ENCODE data around the gene INTS14. TPM values are rescaled to one million over a fixed set of nuclear protein-coding genes. Genes with fewer than 3 reads are reported as not detected.

INTS14 gene
- total and polyA plus RNA-seq, 10 donors: 17.2 to 71.3 (median 38.9) TPM

DNA sequence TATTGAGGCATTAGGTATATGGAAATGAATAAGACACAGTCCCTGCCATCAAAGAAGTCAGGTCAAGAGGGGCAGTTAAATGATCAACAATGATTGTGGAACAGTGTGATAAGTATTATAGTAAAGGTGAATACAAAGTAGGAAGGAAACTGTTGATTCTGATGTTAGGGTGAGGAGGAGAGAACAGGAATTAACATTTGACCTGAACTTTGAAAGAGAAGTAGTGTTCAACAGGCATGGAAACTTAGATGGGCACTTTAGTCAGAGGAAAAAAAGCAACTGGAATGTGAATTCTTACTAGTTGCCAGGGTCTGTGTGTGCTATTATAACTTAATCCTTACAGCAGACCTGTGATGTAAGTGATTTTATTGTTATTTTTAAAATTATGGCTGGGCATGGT is 63.1 kb downstream of the INTS14 start:
- Histone ChIP-seq H3K4me1 (peaks cover 0 to 4% (median 0%) of the 10 kb centered on the region in 6 donors), H3K9me3 (no peaks in the 10 kb centered on the region), H3K4me3 (no peak overlapping the region), H3K27ac (no peak overlapping the region), H3K36me3 (peaks cover 0 to 8% (median 0%) of the 10 kb centered on the region in 6 donors), H3K27me3 (replicated peaks in 1 of 7) (no peaks in the 10 kb centered on the region)
- intact Hi-C loops (cut with DNase I; ENCODE audit: low total_unique reads): no loop called here
- TF ChIP-seq, protein P1, sequence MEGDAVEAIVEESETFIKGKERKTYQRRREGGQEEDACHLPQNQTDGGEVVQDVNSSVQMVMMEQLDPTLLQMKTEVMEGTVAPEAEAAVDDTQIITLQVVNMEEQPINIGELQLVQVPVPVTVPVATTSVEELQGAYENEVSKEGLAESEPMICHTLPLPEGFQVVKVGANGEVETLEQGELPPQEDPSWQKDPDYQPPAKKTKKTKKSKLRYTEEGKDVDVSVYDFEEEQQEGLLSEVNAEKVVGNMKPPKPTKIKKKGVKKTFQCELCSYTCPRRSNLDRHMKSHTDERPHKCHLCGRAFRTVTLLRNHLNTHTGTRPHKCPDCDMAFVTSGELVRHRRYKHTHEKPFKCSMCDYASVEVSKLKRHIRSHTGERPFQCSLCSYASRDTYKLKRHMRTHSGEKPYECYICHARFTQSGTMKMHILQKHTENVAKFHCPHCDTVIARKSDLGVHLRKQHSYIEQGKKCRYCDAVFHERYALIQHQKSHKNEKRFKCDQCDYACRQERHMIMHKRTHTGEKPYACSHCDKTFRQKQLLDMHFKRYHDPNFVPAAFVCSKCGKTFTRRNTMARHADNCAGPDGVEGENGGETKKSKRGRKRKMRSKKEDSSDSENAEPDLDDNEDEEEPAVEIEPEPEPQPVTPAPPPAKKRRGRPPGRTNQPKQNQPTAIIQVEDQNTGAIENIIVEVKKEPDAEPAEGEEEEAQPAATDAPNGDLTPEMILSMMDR (IDR thresholded peaks at IDR 0.05 in 8 of 11, conservative IDR thresholded peaks at IDR 0.05 in 3 of 11): no peak
- TF ChIP-seq POLR2AphosphoS5 (IDR thresholded peaks at IDR 0.05) (no peak), POLR2A (IDR thresholded peaks at IDR 0.05) (no peak)
- no peak for DNase-seq

DNA sequence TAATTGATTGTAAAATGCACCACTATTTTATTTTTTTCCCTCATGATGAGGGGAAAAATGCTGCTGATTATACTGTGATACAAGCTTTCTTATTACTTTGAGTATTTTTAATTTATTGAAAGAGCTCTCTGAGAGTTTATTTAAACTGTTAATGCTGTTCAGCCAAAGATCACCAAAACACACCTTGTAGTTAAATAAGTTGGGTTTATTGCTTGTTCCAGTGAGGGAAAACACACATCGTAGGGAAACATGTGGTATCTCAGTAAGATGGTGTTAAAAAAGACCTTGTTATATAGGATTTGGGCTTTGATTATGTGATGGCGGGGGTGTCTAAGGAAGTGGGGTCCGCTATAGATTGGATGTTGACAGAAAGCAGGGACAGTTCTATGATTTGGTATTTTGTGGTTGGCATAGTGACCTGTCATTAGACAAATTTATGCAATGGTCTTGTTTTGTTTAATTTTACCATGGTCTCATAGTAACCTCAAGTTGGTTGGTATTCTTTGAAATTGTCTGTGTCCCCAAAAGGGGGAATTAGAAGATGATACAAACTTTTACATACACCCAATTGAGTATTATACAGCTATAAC is 69.6 kb downstream of the INTS14 start:
- no peak overlapping the region for H3K4me3 ChIP-seq
- H3K27me3 ChIP-seq (replicated peaks in 1 of 7): no peaks in the 10 kb centered on the region
- no peaks in the 10 kb centered on the region for H3K36me3 ChIP-seq
- no peak overlapping the region for H3K27ac ChIP-seq
- no peaks in the 10 kb centered on the region for H3K9me3 ChIP-seq
- 92 to 98% (median 95%) methylated on average over 3 of the region's 3 CpGs for WGBS, 5 donors
- intact Hi-C loops (cut with DNase I; ENCODE audit: low total_unique reads): no loop called here
- DNase-seq: no peak
- no peaks in the 10 kb centered on the region for H3K4me1 ChIP-seq
- TF ChIP-seq POLR2A (IDR thresholded peaks at IDR 0.05) (no peak), POLR2AphosphoS5 (IDR thresholded peaks at IDR 0.05) (no peak)
- TF ChIP-seq, protein P1 (IDR thresholded peaks at IDR 0.05 in 8 of 11, conservative IDR thresholded peaks at IDR 0.05 in 3 of 11): no peak

DNA sequence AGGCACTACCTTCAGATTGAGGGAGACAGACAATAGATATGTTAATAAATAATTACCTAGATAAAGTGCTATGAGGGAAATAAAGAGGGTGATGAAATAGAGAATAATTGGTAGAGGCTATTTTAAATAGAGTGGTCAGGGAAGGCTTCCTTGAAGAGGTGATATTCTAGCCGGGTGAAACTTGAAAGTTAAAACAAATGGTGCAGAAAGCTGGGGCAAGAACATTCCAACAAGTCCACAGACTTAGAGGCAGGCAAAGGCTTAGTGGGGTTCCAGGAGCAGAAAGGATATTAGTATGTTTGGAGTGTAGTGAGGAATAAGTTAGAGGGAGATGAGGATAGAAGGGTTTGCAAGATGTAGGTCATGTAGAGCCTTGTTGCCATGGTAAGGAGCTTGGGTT is 70.6 kb downstream of the INTS14 start:
- no peak for DNase-seq
- Histone ChIP-seq H3K4me1 (no peaks in the 10 kb centered on the region), H3K27ac (no peak overlapping the region), H3K36me3 (peaks cover 0 to 4% (median 0%) of the 10 kb centered on the region in 6 donors), H3K9me3 (no peaks in the 10 kb centered on the region), H3K4me3 (no peak overlapping the region), H3K27me3 (replicated peaks in 1 of 7) (no peaks in the 10 kb centered on the region)
- intact Hi-C loops (cut with DNase I; ENCODE audit: low total_unique reads): no loop called here
- TF ChIP-seq, protein P1 (IDR thresholded peaks at IDR 0.05 in 8 of 11, conservative IDR thresholded peaks at IDR 0.05 in 3 of 11): no peak
- TF ChIP-seq POLR2AphosphoS5 (IDR thresholded peaks at IDR 0.05) (no peak), POLR2A (IDR thresholded peaks at IDR 0.05) (no peak)
- 87 to 93% (median 91%) methylated on average over 1 of the region's 1 CpG for WGBS, 5 donors

DNA sequence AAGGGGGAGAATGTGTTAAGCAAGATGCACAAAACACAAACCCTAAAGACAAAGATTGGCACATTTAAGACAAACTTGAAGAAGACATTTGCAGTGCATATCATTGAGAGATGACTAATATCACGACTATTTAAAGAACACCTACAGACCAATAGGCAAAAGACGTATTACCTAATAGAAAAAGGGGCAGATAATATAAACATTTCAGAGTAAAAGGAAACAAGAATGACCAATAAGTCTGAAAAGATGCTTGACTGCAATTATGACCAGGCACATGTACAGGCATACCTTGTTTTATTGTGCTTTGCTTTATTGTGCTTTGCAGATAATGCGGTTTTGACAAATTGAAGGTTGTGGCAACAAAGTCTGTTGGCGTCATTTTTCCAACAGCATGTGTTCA is 75.7 kb downstream of the INTS14 start:
- WGBS, 5 donors: 81 to 94% (median 90%) methylated on average over 4 of the region's 4 CpGs
- Histone ChIP-seq H3K4me1 (peaks cover 4 to 27% (median 16%) of the 10 kb centered on the region in 6 donors), H3K27ac (no peak overlapping the region), H3K36me3 (peaks cover 0 to 4% (median 0%) of the 10 kb centered on the region in 6 donors), H3K27me3 (replicated peaks in 1 of 7) (no peaks in the 10 kb centered on the region), H3K9me3 (no peaks in the 10 kb centered on the region), H3K4me3 (no peak overlapping the region)
- intact Hi-C loops (cut with DNase I; ENCODE audit: low total_unique reads): no loop called here
- no peak for DNase-seq
- no peak for TF ChIP-seq POLR2AphosphoS5 (IDR thresholded peaks at IDR 0.05)
- TF ChIP-seq, protein P1 (IDR thresholded peaks at IDR 0.05 in 8 of 11, conservative IDR thresholded peaks at IDR 0.05 in 3 of 11): no peak
- TF ChIP-seq POLR2A (IDR thresholded peaks at IDR 0.05): no peak

Data from spleen (tissue), 11 donors.